Skeletal muscle cell (primary cell): ENCODE results near the gene PITX1.
"Not testable (repeated sequence)": the region's sequence is repeated elsewhere in the genome, so short reads cannot be mapped to it uniquely, and the experiment has no call there.

ENCODE experiments used
- DNase-seq: peaks from one replicate; pipeline ENCODE4 v3.0.0-alpha.2; 2010; ENCODE audit warnings: low read depth
- H3K4me3 ChIP-seq: 2 replicates; pipeline ENCODE4 v1.5.1; 2011; ENCODE audit warnings: low read depth, mild to moderate bottlenecking, control low read depth, low read length, moderate library complexity

The PITX1 gene

DNA sequence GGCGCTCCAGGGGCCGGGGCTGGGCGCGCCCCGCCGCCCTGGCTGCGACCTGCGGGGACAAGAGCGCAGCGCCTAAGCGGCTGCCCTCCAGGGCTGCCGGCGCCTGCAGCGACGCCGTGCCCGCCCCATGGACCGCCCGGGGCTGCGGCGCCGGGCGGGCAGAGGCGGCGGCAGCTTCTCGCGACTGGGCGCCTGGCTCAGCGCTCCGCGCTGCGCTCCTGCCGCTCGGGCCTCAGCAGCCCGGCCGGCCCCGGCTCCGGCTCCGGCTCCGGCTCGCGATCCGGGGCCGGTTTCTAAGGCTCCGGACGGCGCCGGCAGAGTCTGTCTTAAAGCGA is at the start of gene PITX1:
Gene PITX1 (minus strand): TSS at position 328 of the 335 bp plus-strand sequence. CDS start 347 bp downstream, outside the sequence.
- peak within 1 kb of the TSS; percentile 77 for H3K4me3 ChIP-seq
- DNase-seq: no peak

- DNase-seq: not testable (repeated sequence)
Measured at GRCh38 chr5:135083334-135083733, 49.3 kb upstream of the PITX1 start.

GRCh38 chr5:135081240-135081639 is 47.2 kb upstream of the PITX1 start:
- H3K4me3 ChIP-seq: no peak overlapping the region
- no peak for DNase-seq

More at GRCh38 chr5:135083334-135083733, 49.3 kb upstream of the PITX1 start:
- not testable (repeated sequence) for H3K4me3 ChIP-seq

- DNase-seq: no peak
Measured at GRCh38 chr5:135079760-135080159, 45.7 kb upstream of the PITX1 start.

DNA sequence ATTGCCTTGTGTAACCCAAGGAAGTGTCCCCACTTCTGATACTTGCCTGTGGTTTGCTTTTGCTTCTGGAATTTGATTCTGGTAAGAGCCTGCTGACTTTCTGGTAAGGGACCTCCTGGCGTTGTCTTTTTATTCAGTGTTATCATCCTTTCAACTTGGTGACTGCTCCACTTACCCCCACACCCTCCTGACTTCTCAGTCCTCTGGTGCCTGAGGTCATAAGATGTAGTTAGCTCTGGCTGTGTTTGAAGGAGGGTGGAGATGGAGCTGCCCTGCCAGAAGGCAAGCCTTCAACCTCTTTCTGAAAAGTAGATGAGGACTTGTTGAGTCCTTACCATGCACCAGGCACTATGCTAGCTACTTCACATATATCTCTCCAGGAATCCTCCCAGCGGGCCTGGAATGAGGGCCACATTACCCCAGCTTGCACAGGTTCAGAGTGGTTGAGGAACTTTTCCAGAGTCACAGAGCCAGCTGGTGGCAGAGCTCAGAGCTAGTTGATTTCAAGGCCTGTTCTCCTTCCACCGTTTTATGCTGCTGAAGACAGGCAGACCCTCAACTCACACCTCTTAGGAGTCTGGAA is 45.2 kb upstream of the PITX1 start:
- DNase-seq: no peak
- no peak overlapping the region for H3K4me3 ChIP-seq

More at GRCh38 chr5:135079760-135080159, 45.7 kb upstream of the PITX1 start:
- H3K4me3 ChIP-seq: no peak overlapping the region

DNA sequence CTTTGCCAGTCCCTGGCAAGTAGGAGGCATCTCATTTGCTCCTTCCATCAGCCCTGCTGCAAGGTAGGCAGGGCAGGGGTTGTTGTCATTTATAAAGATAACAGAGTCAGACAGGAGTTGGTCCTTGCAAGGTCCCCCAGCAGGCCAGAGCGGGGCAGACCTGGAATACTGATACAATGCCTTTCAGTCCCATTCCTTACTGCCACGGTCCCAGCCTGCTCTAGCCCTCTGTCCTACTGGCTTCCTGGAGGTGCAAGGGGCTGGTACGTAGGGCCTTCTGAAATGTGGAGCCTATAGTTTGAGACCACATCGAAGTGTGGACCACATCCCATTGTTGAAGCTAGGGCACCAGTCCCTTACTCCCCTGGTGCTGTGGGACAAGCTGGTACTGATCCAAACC is 42.8 kb upstream of the PITX1 start:
- H3K4me3 ChIP-seq: no peak overlapping the region
- DNase-seq: no peak

DNA sequence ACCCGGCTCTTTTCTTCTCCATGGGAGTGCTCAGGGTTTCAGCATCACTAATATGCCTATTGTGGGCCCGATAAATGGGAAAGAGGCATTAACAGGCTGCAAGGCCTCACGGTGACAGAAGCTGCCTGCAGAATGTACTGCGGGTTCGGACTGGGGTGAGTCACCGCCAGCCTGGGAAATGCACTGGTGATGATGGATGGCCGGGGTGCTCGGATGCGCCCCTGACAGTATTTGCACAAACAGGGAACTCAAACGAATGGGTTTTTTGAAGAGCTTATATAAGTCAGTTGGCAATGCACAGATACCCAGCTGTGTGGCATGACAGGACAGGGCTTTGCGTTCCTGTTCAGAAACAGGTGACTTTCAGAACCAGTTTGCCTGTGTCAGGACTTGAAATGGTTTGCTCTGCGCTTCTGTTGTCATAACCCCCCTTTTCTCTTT is 42.0 kb upstream of the PITX1 start:
- no peak overlapping the region for H3K4me3 ChIP-seq
- no peak for DNase-seq

- DNase-seq: no peak
- H3K4me3 ChIP-seq: no peak overlapping the region
Measured at GRCh38 chr5:135075621-135076020, 41.6 kb upstream of the PITX1 start.

DNA sequence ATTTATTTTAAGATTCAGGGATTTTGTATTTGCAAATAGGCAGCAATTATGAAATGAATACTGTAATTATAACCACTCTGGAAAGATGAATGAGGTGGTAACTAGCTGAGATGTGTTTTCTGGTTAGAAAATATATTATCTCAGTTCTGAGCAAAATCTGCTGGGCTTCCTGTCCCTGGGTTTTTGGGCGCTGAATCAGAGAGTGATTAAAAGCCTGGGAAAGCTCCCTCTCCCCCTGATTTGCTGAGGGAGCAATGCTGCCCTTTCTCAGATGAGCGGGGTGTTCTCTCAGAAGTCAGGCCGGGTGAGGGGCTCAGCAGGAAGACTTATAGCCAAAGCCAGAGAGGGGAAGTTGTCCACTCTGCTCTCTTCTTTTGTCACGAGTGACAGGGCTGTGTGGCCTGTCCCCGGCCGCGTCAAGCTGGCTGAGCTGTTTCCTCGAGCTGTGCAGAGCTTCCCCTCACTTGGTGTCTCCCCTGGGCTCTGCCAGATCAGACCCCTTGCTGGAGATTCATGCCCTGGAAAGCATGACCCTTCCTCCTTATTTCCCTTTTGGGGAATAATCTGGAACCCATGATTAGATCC is 39.8 kb upstream of the PITX1 start:
- H3K4me3 ChIP-seq: no peak overlapping the region
- peak; percentile 1 for DNase-seq

GRCh38 chr5:135072387-135073281 is 38.6 kb upstream of the PITX1 start:
- DNase-seq: peak; percentile 3

DNA sequence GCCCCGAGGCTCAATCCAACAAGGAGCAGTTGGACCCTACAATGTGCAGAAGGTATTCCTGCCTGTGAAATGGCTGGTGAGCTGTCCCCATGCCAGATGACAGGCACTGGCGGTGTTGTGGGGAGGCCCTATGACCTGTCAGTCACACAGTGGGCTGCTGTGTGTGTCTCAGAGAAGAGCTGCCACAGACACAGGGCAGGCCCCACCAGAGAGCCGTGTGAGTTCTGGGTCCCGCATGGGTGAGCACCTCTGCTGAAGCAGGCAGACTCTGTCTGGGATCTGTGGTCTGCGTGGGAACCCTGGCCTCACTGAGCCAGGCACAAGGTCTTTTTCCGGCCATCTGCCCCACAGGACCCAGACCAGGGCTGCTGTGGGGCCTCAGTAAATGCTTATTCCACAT is 37.3 kb upstream of the PITX1 start:
- H3K4me3 ChIP-seq: no peak overlapping the region
- DNase-seq: no peak

More at GRCh38 chr5:135072387-135073281, 38.6 kb upstream of the PITX1 start:
- no peak overlapping the region for H3K4me3 ChIP-seq

DNA sequence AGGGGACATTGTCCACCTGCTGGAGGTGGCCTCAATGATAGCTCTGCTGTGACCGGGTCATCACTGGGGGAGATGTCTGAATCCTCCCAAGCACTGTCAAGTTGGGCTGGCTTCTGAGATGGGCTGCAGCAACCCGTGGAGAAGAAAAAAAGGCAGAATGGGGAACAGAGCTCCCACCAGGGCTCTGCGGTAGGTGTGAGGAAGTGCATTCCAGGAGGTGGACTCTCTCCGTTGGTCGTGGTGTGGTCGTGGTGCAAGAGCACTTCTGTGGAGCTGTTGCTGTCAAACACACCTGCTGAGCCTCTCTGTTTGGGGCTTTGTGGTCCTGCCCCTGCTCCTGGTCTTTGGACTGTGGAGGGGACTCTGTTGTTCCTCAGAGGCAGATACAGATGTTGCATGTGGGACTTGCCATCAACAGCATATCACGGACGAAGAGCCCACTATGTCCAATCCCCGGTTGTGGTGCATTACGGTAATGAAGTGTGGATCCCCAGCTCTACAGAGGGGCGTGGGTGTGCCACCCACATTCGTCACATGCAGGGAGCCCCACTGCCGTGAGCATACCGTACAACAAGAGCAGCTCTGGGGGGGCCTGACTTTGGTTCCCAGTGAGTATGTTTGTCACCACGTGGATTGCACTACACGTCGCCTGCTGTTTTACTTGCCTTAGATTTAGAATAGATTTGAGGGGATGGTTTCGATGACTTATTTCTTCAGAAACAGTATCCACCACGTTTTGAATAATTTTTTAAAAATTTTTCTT is 36.0 kb upstream of the PITX1 start:
- no peak overlapping the region for H3K4me3 ChIP-seq

GRCh38 chr5:135069016-135069770 is 35.2 kb upstream of the PITX1 start:
- DNase-seq: no peak
- H3K4me3 ChIP-seq: no peak overlapping the region

More for the DNA sequence above, 36.0 kb upstream of the PITX1 start:
- no peak for DNase-seq

DNA sequence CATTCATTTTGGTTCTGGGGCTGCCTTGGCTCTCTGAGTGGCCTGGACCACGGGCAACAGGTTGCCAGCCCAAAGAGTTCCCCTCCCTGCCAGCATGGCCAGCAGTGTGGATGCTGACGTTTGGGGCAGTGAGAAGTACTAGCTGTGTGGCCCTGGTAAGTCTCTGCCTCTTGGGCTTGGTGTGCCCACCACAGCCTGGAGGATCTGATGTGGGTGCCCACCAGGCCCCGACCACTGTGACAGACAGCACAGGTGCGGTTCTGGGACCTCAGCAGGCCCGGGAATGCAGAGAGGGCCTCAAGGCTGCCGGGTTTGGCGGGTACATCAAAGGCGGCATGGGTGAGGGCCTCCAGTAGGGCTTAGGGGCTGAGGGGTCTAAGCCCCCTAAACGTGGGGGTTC is 33.6 kb upstream of the PITX1 start:
- no peak overlapping the region for H3K4me3 ChIP-seq
- DNase-seq: no peak

GRCh38 chr5:135066781-135067180 is 32.8 kb upstream of the PITX1 start:
- DNase-seq: no peak
- no peak overlapping the region for H3K4me3 ChIP-seq

DNA sequence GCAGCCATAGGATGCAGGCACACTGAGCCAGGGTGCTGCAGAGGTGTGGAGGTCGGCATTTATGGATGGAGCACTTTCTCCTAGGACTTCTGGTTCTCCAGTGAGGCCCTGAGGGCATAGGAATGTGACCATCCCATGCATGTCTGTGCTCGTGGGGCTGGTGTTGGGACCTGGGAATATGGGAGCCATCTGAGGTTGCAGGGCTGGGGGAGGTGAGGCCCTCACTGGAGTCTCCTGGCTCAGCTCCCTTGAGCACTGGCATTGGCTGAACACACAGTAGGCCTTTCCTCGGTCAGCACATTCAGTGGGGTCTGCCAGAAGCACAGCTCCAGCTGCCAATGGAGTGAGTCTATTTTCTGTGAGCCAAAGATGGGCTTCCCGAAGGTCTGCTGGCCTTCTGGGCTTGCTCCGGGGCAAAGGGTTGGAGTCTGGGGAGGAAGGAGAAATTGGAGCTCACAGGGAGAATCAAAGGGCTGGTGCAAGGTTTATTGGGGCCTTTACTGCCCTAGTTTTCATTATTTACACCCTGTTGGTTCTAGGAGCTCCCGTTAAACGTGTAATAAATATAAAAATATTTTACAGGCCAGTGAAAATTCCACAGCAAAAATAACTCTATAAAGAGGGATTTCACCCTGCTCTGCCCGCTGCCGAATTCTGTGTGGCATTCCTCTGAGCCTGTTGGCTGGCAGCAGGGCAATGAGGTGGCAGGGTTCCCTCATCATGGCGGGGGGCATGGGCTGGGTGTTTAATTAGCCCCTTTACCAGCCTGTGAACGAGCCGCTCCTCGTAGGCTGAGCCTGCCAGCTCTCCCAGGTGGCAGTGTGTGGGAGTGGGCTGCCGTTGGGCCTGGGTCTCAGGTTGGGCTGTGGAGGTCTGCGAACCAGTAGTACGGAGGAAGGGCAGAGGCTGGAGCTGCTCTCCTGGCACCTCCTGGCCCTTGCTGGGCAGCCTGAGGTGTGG is 31.6 kb upstream of the PITX1 start:
- DNase-seq: no peak
- H3K4me3 ChIP-seq: no peak overlapping the region

DNA sequence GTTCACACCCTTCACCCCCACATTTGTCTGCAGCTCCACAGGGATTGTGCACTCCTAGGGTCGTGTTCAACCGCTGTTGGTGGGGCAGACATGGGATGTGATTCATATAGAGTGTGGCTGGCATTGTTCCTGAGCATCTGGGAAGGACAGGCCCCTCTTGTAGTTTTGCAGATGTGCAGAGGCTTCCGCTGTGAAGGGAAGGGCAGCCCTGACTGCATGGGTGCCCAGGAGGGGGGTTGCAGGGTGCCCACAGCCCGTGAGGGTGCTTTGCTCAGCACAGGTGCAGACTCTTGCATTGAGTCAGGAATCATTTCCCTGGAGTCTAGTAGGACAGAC is 30.2 kb upstream of the PITX1 start:
- no peak overlapping the region for H3K4me3 ChIP-seq
- no peak for DNase-seq
